Measurements from ENCODE around the gene COL15A1.

DNA sequence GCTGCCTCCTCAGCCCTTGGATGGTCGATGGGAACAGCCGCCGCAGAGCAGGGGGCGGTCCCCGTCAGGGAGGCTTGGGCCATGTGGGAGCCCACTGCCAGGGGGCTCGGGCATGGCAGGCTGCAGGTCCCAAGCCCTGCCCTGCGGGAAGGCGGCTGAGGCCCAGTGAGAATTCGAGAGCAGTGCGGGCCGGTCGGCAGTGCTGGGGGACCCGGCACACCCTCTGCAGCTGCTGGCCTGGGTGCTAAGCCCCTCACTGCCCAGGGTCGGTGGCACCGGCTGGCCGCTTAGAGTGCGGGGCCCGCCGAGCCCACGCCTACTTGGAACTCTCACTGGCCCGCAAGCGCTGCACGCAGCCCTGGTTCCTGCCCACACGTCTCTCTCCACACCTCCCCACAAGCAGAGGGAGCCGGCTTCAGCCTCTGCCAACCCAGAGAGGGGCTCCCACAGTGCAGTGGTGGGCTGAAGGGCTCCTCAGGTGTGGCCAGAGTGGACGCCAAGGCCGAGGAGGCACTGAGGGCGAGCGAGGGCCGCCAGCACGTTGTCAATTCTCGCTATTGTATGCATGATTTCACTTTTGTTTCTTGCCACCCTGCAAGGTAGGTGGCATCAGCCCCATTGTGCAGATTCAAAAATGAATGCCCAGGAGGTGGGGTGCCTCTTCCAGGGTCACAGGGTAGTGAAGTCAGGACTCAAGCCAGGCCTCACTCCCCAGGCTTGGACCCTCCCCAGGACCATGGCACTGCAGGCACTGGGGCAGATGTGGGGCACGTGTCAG, 48.6 kb downstream of the COL15A1 start:
- no peak for TF ChIP-seq POLR2A (IDR thresholded peaks at IDR 0.05; ENCODE audit: low read length)
- TF ChIP-seq GATA1 (IDR thresholded peaks at IDR 0.05; ENCODE audit: low read depth, low read length) = no peak
